ENCODE results near the gene DENR. TPM values are rescaled to one million over a fixed set of nuclear protein-coding genes. Genes with fewer than 3 reads are reported as not detected.

Gene DENR
- total and polyA plus RNA-seq, 2 of the 8 experiments (the other 6 are each of a cell fraction or from before 2014, with no cell fraction given) = 26.9 to 84.0 TPM

DNA sequence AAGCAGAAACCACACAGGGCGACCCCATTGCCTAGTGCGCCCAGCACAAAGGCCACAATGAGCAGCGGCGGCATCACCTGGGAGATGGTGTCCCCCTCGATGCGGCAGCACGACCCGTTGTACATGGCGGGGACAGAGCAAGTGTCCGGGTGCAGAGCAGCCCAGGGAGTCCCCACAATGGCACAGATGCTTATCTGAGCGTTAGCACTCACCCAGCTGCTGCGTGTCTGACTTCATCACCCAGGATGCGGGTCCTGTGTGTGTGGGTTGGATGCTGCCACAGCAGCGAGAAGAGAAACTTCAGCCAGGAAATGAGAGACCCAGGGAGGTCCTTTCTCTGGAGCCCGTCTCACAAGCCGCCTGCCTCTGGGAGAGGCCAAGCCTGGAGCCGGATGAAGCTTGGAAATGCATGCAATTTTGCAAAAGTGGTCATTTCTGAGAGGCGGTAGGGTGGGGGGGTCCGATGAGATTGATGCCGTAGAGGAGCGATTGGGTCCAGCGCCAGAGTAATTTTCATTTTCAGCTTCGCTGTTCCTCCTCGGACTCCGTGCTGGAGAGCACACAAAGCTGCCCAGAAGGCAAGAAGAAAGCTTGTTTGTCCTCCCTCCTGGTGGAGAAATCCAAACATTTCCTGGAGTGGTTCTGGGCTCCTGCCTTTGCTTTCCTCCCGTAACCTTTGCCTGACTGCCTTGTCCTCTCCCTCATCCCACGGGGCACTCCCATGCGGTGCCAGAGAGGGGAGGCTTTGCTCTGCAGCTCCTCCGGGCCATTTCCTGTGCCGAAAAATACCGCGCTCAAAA, 22.2 kb upstream of the DENR start, which contains the start of gene HCAR1:
HCAR1 (minus strand) TSS at position 630 of the 800 bp plus-strand sequence; CDS start at position 125, 505 bp downstream.
- ChIA-PET CTCF (ENCODE audit: partially characterized antibody) (interaction anchor here (0.6 to 2.4 kb wide), 3 partner anchors 8 to 196 kb away, joined by 3 to 10 read pairs (median 3); no protein-coding TSS in a partner anchor), POLR2A (ENCODE audit: partially characterized antibody) (interaction anchor here (0.6 to 1.1 kb wide), 2 partner anchors 44 to 451 kb away, joined by 3 to 4 read pairs; partner anchors contain the start of gene CCDC62)
- Histone ChIP-seq H2BK12ac (ENCODE audit: low read depth, low read length) (0 out of 2 replicates have a peak within 1 kb of the TSS, but pooled peaks have one; percentile 52), H3K4ac (replicated peaks; ENCODE audit: insufficient read length, low read depth, low read length) (no peak within 1 kb of the TSS), H3K18ac (ENCODE audit: extremely low read depth, low read length) (no peak within 1 kb of the TSS), H3K9ac (replicated peaks in 1 of 4; ENCODE audit: extremely low read depth in 1 of 4, low read depth in 3 of 4, low read length in 3 of 4) (no peak within 1 kb of the TSS), H2BK15ac (ENCODE audit: low read length) (no peak within 1 kb of the TSS), H4K91ac (replicated peaks; ENCODE audit: insufficient read length, low read length) (no peak within 1 kb of the TSS), H3K4me2 (ENCODE audit: insufficient read depth in 1 of 2, low read depth in 2 of 2, low read length in 2 of 2) (no peak within 1 kb of the TSS), H3K9me3 (ENCODE audit: insufficient read depth in 2 of 2, low read depth in 1 of 2, low read length in 1 of 2) (no peaks in the 10 kb centered on the region), H3K14ac (ENCODE audit: insufficient read length) (no peak within 1 kb of the TSS), H2BK20ac (ENCODE audit: low read length) (no peak within 1 kb of the TSS), H2AK5ac (ENCODE audit: low read depth, low read length) (no peak within 1 kb of the TSS; the same call in 1 of the 2 replicates), H4K20me1 (replicated peaks in 1 of 2; ENCODE audit: control insufficient read depth in 1 of 2, insufficient read depth in 2 of 2, low read length in 2 of 2) (no peaks in the 10 kb centered on the region), H3K27me3 (replicated peaks in 1 of 4; ENCODE audit: control insufficient read depth in 3 of 4, extremely low read depth in 1 of 4, insufficient read depth in 3 of 4, low read length in 3 of 4) (no peaks in the 10 kb centered on the region), H2BK120ac (replicated peaks; ENCODE audit: low read depth, low read length) (no peak within 1 kb of the TSS), H3K79me2 (ENCODE audit: control insufficient read depth in 1 of 2, insufficient read depth in 2 of 2, low read length in 2 of 2) (no peaks in the 10 kb centered on the region), H4K8ac (ENCODE audit: extremely low read depth, insufficient read depth, low read length) (peak within 1 kb of the TSS; percentile 57; the same call in 1 of the 2 replicates), H3K36me3 (ENCODE audit: control insufficient read depth in 2 of 4, insufficient read depth in 4 of 4, low read length in 3 of 4) (no peaks in the 10 kb centered on the region), H3K27ac (ENCODE audit: low read depth, low read length) (no peak within 1 kb of the TSS), H3K23ac (ENCODE audit: insufficient read length) (no peak within 1 kb of the TSS), H4K5ac (ENCODE audit: insufficient read length, low read depth, low read length) (no peak within 1 kb of the TSS), H3K79me1 (ENCODE audit: low read depth, low read length) (no peaks in the 10 kb centered on the region), H3K23me2 (ENCODE audit: low read depth, low read length) (no peaks in the 10 kb centered on the region), H3K56ac (replicated peaks; ENCODE audit: insufficient read length, low read depth, low read length) (no peak within 1 kb of the TSS), H2AFZ (ENCODE audit: low read length) (peak within 1 kb of the TSS; percentile 64; the same call in 1 of the 2 replicates), H2BK5ac (ENCODE audit: low read depth, low read length) (no peak within 1 kb of the TSS; the same call in 1 of the 2 replicates), H3K4me1 (replicated peaks in 1 of 4; ENCODE audit: control insufficient read depth in 3 of 4, insufficient read depth in 4 of 4, low read length in 3 of 4) (no peaks in the 10 kb centered on the region; a peak in 1 of 7 replicates), H3K4me3 (ENCODE audit: extremely low read depth in 1 of 4, insufficient read depth in 2 of 4, low read depth in 3 of 4, low read length in 4 of 4) (no peak within 1 kb of the TSS)
- no peak for FAIRE-seq
- WGBS, 2 experiments (ENCODE audit: extremely low coverage in 1 of 2, insufficient coverage in 1 of 2, insufficient read length in 1 of 2, insufficient replicate concordance in 2 of 2, low coverage in 1 of 2, low lambda C conversion rate in 2 of 2, missing lambda C conversion rate in 1 of 2) = 92% methylated on average over 32 of the region's 32 CpGs; no CpG with 5 or more reads in 1 of the 2 experiments
- no peak for DNase-seq (ENCODE audit: low read depth in 1 of 2, low spot score in 2 of 2)
- TF ChIP-seq FOSL1 (IDR thresholded peaks at IDR 0.05; ENCODE audit: insufficient read depth, low read depth, low read length) (no peak), MAFK (IDR thresholded peaks at IDR 0.05; ENCODE audit: low read depth, low read length) (no peak), CREB1 (IDR thresholded peaks at IDR 0.05) (no peak), RXRA (IDR thresholded peaks at IDR 0.05; ENCODE audit: insufficient read depth, low read depth, low read length) (no peak), SP1 (IDR thresholded peaks at IDR 0.05; ENCODE audit: low read depth, low read length) (no peak), POU5F1 (IDR thresholded peaks at IDR 0.05; ENCODE audit: low read depth, low read length) (no peak), SIN3A (conservative IDR thresholded peaks at IDR 0.05 in 1 of 2, IDR thresholded peaks at IDR 0.05 in 1 of 2; ENCODE audit: low read depth in 1 of 2, low read length in 2 of 2) (no peak), CTBP2 (IDR thresholded peaks at IDR 0.05; ENCODE audit: borderline replicate concordance, insufficient read depth, insufficient read length, low read length) (no peak), TAF7 (optimal IDR thresholded peaks at IDR 0.05; ENCODE audit: borderline replicate concordance, low read depth, low read length) (no peak), SUZ12 (IDR thresholded peaks at IDR 0.05; ENCODE audit: low read length) (no peak)
- TF ChIP-seq, protein P1, sequence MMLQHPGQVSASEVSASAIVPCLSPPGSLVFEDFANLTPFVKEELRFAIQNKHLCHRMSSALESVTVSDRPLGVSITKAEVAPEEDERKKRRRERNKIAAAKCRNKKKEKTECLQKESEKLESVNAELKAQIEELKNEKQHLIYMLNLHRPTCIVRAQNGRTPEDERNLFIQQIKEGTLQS (IDR thresholded peaks at IDR 0.05; ENCODE audit: insufficient read depth, low read depth, low read length) = no peak

Measured in H1 (cell line).